H1 (cell line): Measurements from ENCODE around the gene PPP1R1B. TPM values are rescaled to one million over a fixed set of nuclear protein-coding genes. Genes with fewer than 3 reads are reported as not detected.

Source experiments
- GABPA ChIP-seq: IDR thresholded peaks from 2 replicates; pipeline ENCODE4 v1.6.1; 2011; ENCODE audit warnings: mild to moderate bottlenecking, low read length, moderate library complexity, borderline replicate concordance; ENCODE audit not compliant: insufficient read depth
- SP1 ChIP-seq: IDR thresholded peaks from 2 replicates; pipeline ENCODE4 v1.6.1; 2011; ENCODE audit warnings: low read depth, low read length
- polyA plus RNA-seq, 7 experiments: library from polyadenylated mRNA; depleted of rRNA in 3 of 7; stranded (reverse) in 5 of 7; unstranded in 2 of 7; fragments of >200 nt in 5 of 7; fragments of 200-250 nt in 2 of 7; gene quantifications; 1 replicate in 5 of 7; 2 replicates in 1 of 7; 4 replicates in 1 of 7; pipeline versions ENCODE4 v1.2.1 to v1.2.3, GENCODE V29; 2011 to 2013; ENCODE audit warnings: missing spikeins in 2 of 7, mixed read lengths in 2 of 7
- total RNA-seq: library from RNA; stranded (reverse); fragmentation: NEBNext Ultra II Directional; extraction: Animal tissue kit (Norgen Biotek cat#: 25700); gene quantifications from 2 replicates; pipeline ENCODE4 v1.2.1, GENCODE V29; 2021

The PPP1R1B gene
- total and polyA plus RNA-seq, 2 of the 8 experiments (the other 6 are each of a cell fraction or from before 2014, with no cell fraction given): 10.7 to 22.3 TPM

DNA sequence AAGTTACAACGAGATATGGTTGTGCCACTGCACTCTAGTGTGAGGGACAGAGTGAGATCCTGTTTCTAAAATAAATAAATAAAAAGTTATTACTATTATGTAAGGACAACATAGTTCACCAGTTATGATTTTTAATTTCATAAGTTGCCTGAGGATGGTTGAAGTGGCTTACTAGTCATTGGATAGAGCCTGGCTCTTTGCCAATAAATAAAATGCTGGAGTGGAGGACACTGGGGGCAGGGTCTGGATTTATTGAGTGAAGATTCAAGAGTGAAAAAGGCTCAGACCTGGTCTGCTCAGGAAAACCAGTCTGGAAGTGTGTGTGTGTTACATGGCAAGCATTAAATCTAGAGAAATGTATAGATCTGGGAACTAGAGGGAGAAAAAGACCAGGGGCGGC lies 12.3 kb downstream of the PPP1R1B start (continued):
- TF ChIP-seq GABPA: no peak
- no peak for TF ChIP-seq SP1
